ENCODE results near the gene C1orf167. TPM values are rescaled to one million over a fixed set of nuclear protein-coding genes. Genes with fewer than 3 reads are reported as not detected.
A peak's percentile ranks its signal among the peaks of the same experiment; 100 is the strongest.

Gene C1orf167
- total and polyA plus RNA-seq, 2 donors (not counting 1 experiment from before 2014, with no cell fraction given): not detected

DNA sequence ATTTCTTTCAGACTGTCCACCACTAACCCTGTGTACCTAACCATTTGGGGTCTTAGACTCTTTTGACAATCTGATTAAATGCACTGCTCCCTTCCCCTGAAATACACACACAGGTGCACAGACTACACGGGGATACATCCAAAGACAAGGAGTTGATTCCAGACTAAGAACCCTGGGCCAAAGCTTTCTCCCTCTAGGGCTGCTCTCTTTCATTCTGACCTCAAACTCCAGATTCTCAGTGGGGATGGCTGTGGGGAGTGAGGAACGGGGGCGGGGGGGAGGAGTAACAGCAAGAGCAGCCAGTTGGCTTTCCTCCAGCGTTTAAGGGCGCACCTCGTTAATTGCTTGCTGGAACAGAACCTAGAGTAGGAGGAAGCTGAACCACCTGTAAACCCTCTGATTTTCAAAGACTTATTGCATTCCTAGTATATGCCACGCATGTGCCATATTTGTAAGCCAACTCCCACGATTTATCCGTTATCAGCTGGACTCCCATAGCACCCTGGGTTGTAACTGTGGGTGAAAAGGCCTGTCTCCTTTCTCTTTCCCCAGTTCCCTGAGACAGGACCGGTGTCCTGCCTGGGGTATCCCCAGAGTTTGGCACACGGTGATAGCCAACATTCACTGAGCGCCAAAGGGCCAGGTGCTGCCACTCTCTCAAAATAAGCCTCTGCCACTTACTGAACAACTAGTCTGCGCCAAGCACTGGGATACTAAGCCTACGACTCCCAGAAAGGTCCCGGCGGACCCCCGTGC is 42.9 kb downstream of the C1orf167 start:
- 5% methylated on average over 8 of the region's 17 CpGs for WGBS (ENCODE audit: insufficient coverage)
- DNase-seq (peak; percentile 59), ATAC-seq (ENCODE audit: low read depth) (no peak)
- peak overlapping the region; percentile 94 for H3K9ac ChIP-seq (ENCODE audit: low read length)
- peak overlapping the region; percentile 96 for H3K4me2 ChIP-seq (replicated peaks; ENCODE audit: low read depth, low read length, poor library complexity, severe bottlenecking)
- Mint-ChIP-seq H3K27me3 (no peaks in the 10 kb centered on the region), H3K9me3 (ENCODE audit: insufficient read depth) (no peaks in the 10 kb centered on the region), H3K4me3 (peak overlapping the region; percentile 99), H3K27ac (peak overlapping the region; percentile 99), H3K4me1 (peaks cover 69% of the 10 kb centered on the region)
- peak overlapping the region; percentile 95 to 99 for H3K27ac ChIP-seq (ENCODE audit: low read length in 2 of 2)
- H2AFZ ChIP-seq (ENCODE audit: insufficient read depth, low read depth, low read length, poor library complexity, severe bottlenecking): peak overlapping the region; percentile 71
- intact Hi-C loops (cut with micrococcal nuclease): loop anchor here (1.0 to 10.0 kb wide), 3 partner anchors 123 to 1330 kb away; partner anchors contain the start of genes DFFA, FBXO2, FBXO44 and MAD2L2
- POLR2A ChIA-PET: interaction anchor here (1.0 kb wide), 1 partner anchor 103 kb away, joined by 3 read pairs; no protein-coding TSS in a partner anchor
- CTCF ChIA-PET: interaction anchor here (3.6 kb wide), 1 partner anchor 19 kb away, joined by 26 read pairs; no protein-coding TSS in a partner anchor
- H3K79me2 ChIP-seq (ENCODE audit: control insufficient read depth, insufficient read depth, low read length): peaks cover 95% of the 10 kb centered on the region
- TF ChIP-seq EZH2 (IDR thresholded peaks at IDR 0.05; ENCODE audit: borderline replicate concordance, insufficient read depth, low read depth, low read length, poor library complexity, severe bottlenecking) (no peak), CTCF (IDR thresholded peaks at IDR 0.05) (no peak)
- H3K4me1 ChIP-seq (ENCODE audit: control insufficient read depth in 2 of 2, insufficient read depth in 2 of 2, low read length in 2 of 2): peaks cover 61 to 63% of the 10 kb centered on the region in 2 donors
- H4K20me1 ChIP-seq (ENCODE audit: control insufficient read depth, insufficient read depth, low read length, poor library complexity, severe bottlenecking): peaks cover 32% of the 10 kb centered on the region
- no peaks in the 10 kb centered on the region for H3K9me3 ChIP-seq (ENCODE audit: control extremely low read depth in 1 of 3, control insufficient read depth in 2 of 3, insufficient read depth in 1 of 3, low read length in 2 of 3)
- no peaks in the 10 kb centered on the region for H3K27me3 ChIP-seq (replicated peaks in 1 of 4; ENCODE audit: control extremely low read depth in 1 of 4, control insufficient read depth in 3 of 4, insufficient read depth in 4 of 4, low read length in 3 of 4)
- H3K36me3 ChIP-seq (replicated peaks in 1 of 2; ENCODE audit: control extremely low read depth in 1 of 2, control insufficient read depth in 1 of 2, extremely low read depth in 1 of 2, insufficient read depth in 2 of 2, low read length in 1 of 2): peaks cover 0 to 45% of the 10 kb centered on the region in 2 experiments
- peak overlapping the region; percentile 80 to 95 (median 80) for H3K4me3 ChIP-seq (ENCODE audit: control extremely low read depth in 1 of 5, extremely low read depth in 1 of 5, insufficient read depth in 1 of 5, low read depth in 2 of 5, low read length in 4 of 5)
